IMR-90 (cell line): Measurements from ENCODE around the gene SLC35C1. TPM values are rescaled to one million over a fixed set of nuclear protein-coding genes. Genes with fewer than 3 reads are reported as not detected.

Experiments
- ATAC-seq: fragments of 200-7000 bp; cut with Tn5 transposase; 2 replicates; pipeline ENCODE4 v1.9.1; 2020; ENCODE audit warnings: low read depth, mild to moderate bottlenecking, moderate library complexity
- BruUV-seq: library from RNA; stranded (reverse); fragments of 400-500 nt; replicated peaks from 2 replicates; lab custom pipeline; 2021; lab: Mats Ljungman, UMichigan
- CTCF ChIA-PET: fragments of 300-600 bp; formaldehyde crosslinking; extraction: SDS; loops from one replicate; lab custom pipeline; 2021; ENCODE audit warnings: antibody characterized with exemption; lab: Yijun Ruan, JAX
- POLR2A ChIA-PET: fragments of 300-600 bp; sonication (Branson Sonifier 250); formaldehyde crosslinking; loops from one replicate; lab custom pipeline; 2022; ENCODE audit warnings: antibody characterized with exemption; ENCODE audit not compliant: unreplicated experiment; lab: Charles Lee
- DNase-seq: peaks from one replicate; pipeline ENCODE4 v3.0.0; 2013
- H2AFZ ChIP-seq: replicated peaks from 2 replicates; pipeline ENCODE3; 2013; ENCODE audit warnings: low read length, mild to moderate bottlenecking; ENCODE audit not compliant: poor library complexity
- H2AK5ac ChIP-seq: 2 replicates; pipeline ENCODE4 v1.6.1; 2013; ENCODE audit warnings: low read depth, low read length, inconsistent platforms
- H2AK9ac ChIP-seq: replicated peaks from 2 replicates; pipeline ENCODE3; 2013; ENCODE audit warnings: mild to moderate bottlenecking, low read depth, low read length, moderate library complexity; ENCODE audit not compliant: poor library complexity
- H2BK120ac ChIP-seq: 2 replicates; pipeline ENCODE4 v1.6.1; 2013; ENCODE audit warnings: low read depth, low read length, inconsistent platforms
- H2BK15ac ChIP-seq: 3 replicates; pipeline ENCODE4 v1.6.1; 2013; ENCODE audit warnings: low read depth, low read length, inconsistent platforms
- H2BK20ac ChIP-seq: 2 replicates; pipeline ENCODE4 v1.6.1; 2013; ENCODE audit warnings: low read depth, mild to moderate bottlenecking, inconsistent platforms, low read length, moderate library complexity
- H2BK5ac ChIP-seq: 2 replicates; pipeline ENCODE4 v1.6.1; 2013; ENCODE audit warnings: mild to moderate bottlenecking, low read depth, low read length, inconsistent platforms; ENCODE audit not compliant: poor library complexity, severe bottlenecking
- H3K14ac ChIP-seq: replicated peaks from 2 replicates; pipeline ENCODE4 v1.6.1; 2013; ENCODE audit warnings: low read depth, low read length, inconsistent platforms
- H3K18ac ChIP-seq: 2 replicates; pipeline ENCODE4 v1.6.1; 2013; ENCODE audit warnings: low read depth, low read length, control low read depth
- H3K23ac ChIP-seq: 2 replicates; pipeline ENCODE4 v1.6.1; 2013; ENCODE audit warnings: low read depth, low read length, inconsistent platforms
- H3K27ac ChIP-seq: 2 replicates; pipeline ENCODE4 v1.5.1; 2013; ENCODE audit warnings: mild to moderate bottlenecking, control low read depth, low read length; ENCODE audit not compliant: insufficient read depth
- H3K27me3 ChIP-seq: 2 replicates; pipeline ENCODE4 v1.6.1; 2013; ENCODE audit warnings: low read length; ENCODE audit not compliant: control insufficient read depth, insufficient read depth
- H3K36me3 ChIP-seq: 2 replicates; pipeline ENCODE4 v1.6.1; 2013; ENCODE audit warnings: low read length, mixed read lengths; ENCODE audit not compliant: control insufficient read depth, insufficient read depth
- H3K4ac ChIP-seq: 2 replicates; pipeline ENCODE4 v1.6.1; 2013; ENCODE audit warnings: low read depth, low read length, inconsistent platforms
- H3K4me1 ChIP-seq: 2 replicates; pipeline ENCODE4 v1.6.1; 2013; ENCODE audit warnings: low read length, mixed read lengths; ENCODE audit not compliant: control insufficient read depth, insufficient read depth
- H3K4me2 ChIP-seq: 2 replicates; pipeline ENCODE4 v1.6.1; 2013; ENCODE audit warnings: low read depth, mild to moderate bottlenecking, control low read depth, low read length, moderate library complexity
- H3K4me3 ChIP-seq: 2 replicates; pipeline ENCODE4 v1.5.1; 2013; ENCODE audit warnings: low read depth, mild to moderate bottlenecking, control low read depth, low read length, moderate library complexity; ENCODE audit not compliant: insufficient read depth
- H3K56ac ChIP-seq: 2 replicates; pipeline ENCODE4 v1.6.1; 2013; ENCODE audit warnings: low read length, inconsistent platforms; ENCODE audit not compliant: insufficient read depth; ENCODE audit errors: extremely low read depth
- H3K79me1 ChIP-seq, 2 experiments: 2 replicates each; pipeline ENCODE4 v1.6.1; 2013; ENCODE audit warnings: low read length in 2 of 2, inconsistent platforms in 1 of 2, low read depth in 1 of 2
- H3K9ac ChIP-seq: 2 replicates; pipeline ENCODE4 v1.6.1; 2013; ENCODE audit warnings: low read depth, low read length, control low read depth
- H3K9me1 ChIP-seq: 2 replicates; pipeline ENCODE4 v1.6.1; 2013; ENCODE audit warnings: low read length, inconsistent platforms; ENCODE audit not compliant: insufficient read depth
- H3K9me3 ChIP-seq: 2 replicates; pipeline ENCODE4 v1.6.1; 2013; ENCODE audit warnings: low read length; ENCODE audit not compliant: control insufficient read depth, insufficient read depth
- H4K20me1 ChIP-seq: 2 replicates; pipeline ENCODE4 v1.6.1; 2013; ENCODE audit warnings: low read length, inconsistent platforms; ENCODE audit not compliant: insufficient read depth
- H4K5ac ChIP-seq: 2 replicates; pipeline ENCODE4 v1.6.1; 2013; ENCODE audit warnings: mild to moderate bottlenecking, low read depth, low read length, control low read depth
- H4K8ac ChIP-seq, 2 experiments: 2 replicates each; pipeline ENCODE4 v1.6.1; 2013; ENCODE audit warnings: low read depth in 2 of 2, low read length in 2 of 2, control low read depth in 1 of 2, inconsistent platforms in 1 of 2
- H4K91ac ChIP-seq: 2 replicates; pipeline ENCODE4 v1.6.1; 2013; ENCODE audit warnings: low read depth, low read length, inconsistent platforms; ENCODE audit not compliant: insufficient read depth
- CHD1 ChIP-seq: IDR thresholded peaks from 2 replicates; pipeline ENCODE4 v1.6.1; 2012; ENCODE audit warnings: low read depth, low read length, improper control_type of control experiment
- CTCF ChIP-seq: conservative IDR thresholded peaks from 2 replicates; pipeline ENCODE4 v1.5.1; 2012; ENCODE audit warnings: mild to moderate bottlenecking, low read depth, low read length, improper control_type of control experiment
- FOS ChIP-seq: fragments of 150-350 bp; IDR thresholded peaks from 2 replicates; pipeline ENCODE4 v1.6.1; 2016; ENCODE audit warnings: low read depth, low read length
- MAFK ChIP-seq: IDR thresholded peaks from 2 replicates; pipeline ENCODE4 v1.6.1; 2012; ENCODE audit warnings: low read depth, low read length, improper control_type of control experiment
- MXI1 ChIP-seq: IDR thresholded peaks from 2 replicates; pipeline ENCODE4 v1.6.1; 2012; ENCODE audit warnings: low read depth, mild to moderate bottlenecking, low read length, moderate library complexity, borderline replicate concordance
- RAD21 ChIP-seq: IDR thresholded peaks from 2 replicates; pipeline ENCODE4 v1.6.1; 2012; ENCODE audit warnings: low read length, improper control_type of control experiment
- RCOR1 ChIP-seq: IDR thresholded peaks from 2 replicates; pipeline ENCODE4 v1.6.1; 2012; ENCODE audit warnings: mild to moderate bottlenecking, low read length, improper control_type of control experiment; ENCODE audit not compliant: insufficient replicate concordance
- RFX5 ChIP-seq: IDR thresholded peaks from 2 replicates; pipeline ENCODE4 v1.8.0; 2012; ENCODE audit warnings: low read depth, mild to moderate bottlenecking, low read length, moderate library complexity
- SMC3 ChIP-seq: fragments of 150-350 bp; IDR thresholded peaks from 2 replicates; pipeline ENCODE4 v1.6.1; 2016; ENCODE audit warnings: low read depth, mild to moderate bottlenecking, antibody characterized with exemption, low read length, moderate library complexity
- WGBS, 2 experiments: methylation state at CpG; one replicate each; pipeline versions ENCODE4 v1.1.5 to v1.1.7; 2013; ENCODE audit warnings: missing lambda C conversion rate in 2 of 2; ENCODE audit not compliant: insufficient read length in 1 of 2; ENCODE audit errors: extremely low coverage in 2 of 2; 5-methylcytosine and 5-hydroxymethylcytosine counted together
- dilution Hi-C: fragments of 300-500 bp; cut with HindIII; formaldehyde crosslinking; loops from one replicate; pipeline ENCODE4 v1.14.3; 2018; ENCODE audit warnings: low sequenced_read_pairs; ENCODE audit not compliant: unreplicated experiment
- in situ Hi-C: fragments of 300-500 bp; cut with MboI; formaldehyde crosslinking; loops from 3 replicates; pipeline ENCODE4 v1.14.3; 2019; ENCODE audit warnings: low sequenced_read_pairs, inconsistent platforms, mixed read lengths
- intact Hi-C: fragments of 100-400 bp; cut with micrococcal nuclease; formaldehyde crosslinking; loops from 2 replicates; pipeline ENCODE4 v1.10.0; 2022
- polyA plus RNA-seq, 3 experiments: library from polyadenylated mRNA; depleted of rRNA; stranded (reverse); fragments of >200 nt; gene quantifications; 2 replicates each; pipeline ENCODE4 v1.2.3, GENCODE V29; 2012; ENCODE audit warnings: low replicate concordance in 1 of 3
- total RNA-seq: library from RNA; depleted of rRNA; stranded (reverse); fragments of >200 nt; gene quantifications from 2 replicates; pipeline ENCODE4 v1.2.3, GENCODE V29; 2012
- TF ChIP-seq, protein P1 (sequence below): fragments of 150-350 bp; IDR thresholded peaks from 2 replicates; pipeline ENCODE4 v1.6.1; 2017; ENCODE audit warnings: mild to moderate bottlenecking, antibody characterized with exemption, low read length, low read depth

SLC35C1 gene
- total and polyA plus RNA-seq, 2 of the 4 experiments (the other 2 are of a cell fraction): 4.3 to 27.1 TPM

DNA sequence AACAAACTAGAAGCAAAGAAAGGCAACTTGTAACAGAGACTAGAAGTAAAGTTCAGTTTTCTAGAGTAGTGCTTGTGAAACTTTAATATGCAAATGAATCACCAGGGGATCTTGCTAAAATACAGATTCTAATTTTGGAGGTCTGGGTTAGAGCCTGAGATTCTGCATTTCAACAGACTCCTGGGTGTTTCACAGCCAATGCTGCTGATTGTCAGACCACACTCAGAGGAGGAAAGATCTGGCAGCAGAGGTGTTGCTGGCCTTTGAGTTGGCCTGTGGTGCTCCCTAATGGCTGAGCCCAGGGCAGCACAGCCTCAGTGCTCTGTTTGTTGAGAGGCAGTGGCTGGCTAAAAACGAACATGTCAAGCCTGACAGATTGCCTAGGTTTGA is 47.8 kb downstream of the SLC35C1 start:
- dilution Hi-C loops (no loop called here), intact Hi-C loops (no loop called here), in situ Hi-C loops (no loop called here)
- H3K4ac ChIP-seq: no peak overlapping the region
- no peak overlapping the region for H4K91ac ChIP-seq
- H2BK15ac ChIP-seq: no peak overlapping the region
- H3K4me3 ChIP-seq: no peak overlapping the region
- H3K27ac ChIP-seq: no peak overlapping the region
- DNase-seq: no peak
- H3K79me1 ChIP-seq: peaks cover 18 to 82% of the 10 kb centered on the region in 2 experiments
- H3K14ac ChIP-seq: no peak overlapping the region
- no peaks in the 10 kb centered on the region for H3K27me3 ChIP-seq
- H3K18ac ChIP-seq: no peak overlapping the region
- peaks cover 12% of the 10 kb centered on the region for H3K9me1 ChIP-seq
- no CpG with 5 or more reads among the region's 1 CpG for WGBS, 2 experiments
- no peak overlapping the region for H2AK5ac ChIP-seq
- H4K20me1 ChIP-seq: peaks cover 44% of the 10 kb centered on the region
- H4K5ac ChIP-seq: no peak overlapping the region
- no peak overlapping the region for H3K4me2 ChIP-seq
- no peak overlapping the region for H3K56ac ChIP-seq
- H3K9me3 ChIP-seq: no peaks in the 10 kb centered on the region
- peaks cover 18% of the 10 kb centered on the region for H3K4me1 ChIP-seq
- no peak for ATAC-seq
- H2BK5ac ChIP-seq: no peak overlapping the region
- no peak overlapping the region for H2BK20ac ChIP-seq
- TF ChIP-seq RFX5: no peak
- no peak for TF ChIP-seq SMC3
- no peak for TF ChIP-seq RAD21
- TF ChIP-seq RCOR1: no peak
- no peak for TF ChIP-seq MXI1
- TF ChIP-seq CHD1: no peak
- TF ChIP-seq CTCF: no peak
- TF ChIP-seq FOS: no peak
- TF ChIP-seq, protein P1, sequence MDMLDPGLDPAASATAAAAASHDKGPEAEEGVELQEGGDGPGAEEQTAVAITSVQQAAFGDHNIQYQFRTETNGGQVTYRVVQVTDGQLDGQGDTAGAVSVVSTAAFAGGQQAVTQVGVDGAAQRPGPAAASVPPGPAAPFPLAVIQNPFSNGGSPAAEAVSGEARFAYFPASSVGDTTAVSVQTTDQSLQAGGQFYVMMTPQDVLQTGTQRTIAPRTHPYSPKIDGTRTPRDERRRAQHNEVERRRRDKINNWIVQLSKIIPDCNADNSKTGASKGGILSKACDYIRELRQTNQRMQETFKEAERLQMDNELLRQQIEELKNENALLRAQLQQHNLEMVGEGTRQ: no peak
- no peak for TF ChIP-seq MAFK
- H3K9ac ChIP-seq: no peak overlapping the region
- H3K36me3 ChIP-seq: peaks cover 2% of the 10 kb centered on the region
- POLR2A ChIA-PET: no interaction called here
- H2AFZ ChIP-seq: no peak overlapping the region
- peak overlapping the region; percentile 18; the same call in 1 of the 2 replicates for H3K23ac ChIP-seq
- H4K8ac ChIP-seq: no peak overlapping the region
- BruUV-seq: no TSS peak
- no peak overlapping the region for H2BK120ac ChIP-seq
- CTCF ChIA-PET: no interaction called here
- H2AK9ac ChIP-seq: no peak overlapping the region
